Activated naive CD4-positive, alpha-beta T cell treated with Interleukin-2 at 50 U/mL for 16 hours (primary cell): ENCODE results near the gene ATP6V1D.
"Not testable (repeated sequence)": the region's sequence is repeated elsewhere in the genome, so short reads cannot be mapped to it uniquely, and the experiment has no call there.

Source experiments
- DNase-seq: peaks from one replicate; pipeline ENCODE4 v3.0.0-alpha.2; 2020

The ATP6V1D gene

GRCh38 chr14:67365476-67365875, 5.9 kb upstream of the ATP6V1D start:
- DNase-seq = no peak

GRCh38 chr14:67360470-67361206, 1.0 kb upstream of the ATP6V1D start:
- DNase-seq = peak; percentile 45

GRCh38 chr14:67358924-67359774, 455 bp downstream of the ATP6V1D start:
- no peak for DNase-seq

- DNase-seq = no peak
Observed at GRCh38 chr14:67357969-67358354, 1.6 kb downstream of the ATP6V1D start.

- no peak for DNase-seq
Observed at GRCh38 chr14:67357186-67357968, 2.2 kb downstream of the ATP6V1D start.

- no peak for DNase-seq
Observed at GRCh38 chr14:67352055-67352454, 7.5 kb downstream of the ATP6V1D start.

GRCh38 chr14:67345583-67345982, 14.0 kb downstream of the ATP6V1D start:
- no peak for DNase-seq

GRCh38 chr14:67343601-67344230, 15.9 kb downstream of the ATP6V1D start:
- DNase-seq = no peak

- DNase-seq = not testable (repeated sequence)
Observed at GRCh38 chr14:67341231-67341630, 18.4 kb downstream of the ATP6V1D start.

GRCh38 chr14:67335781-67336180, 23.8 kb downstream of the ATP6V1D start:
- DNase-seq = no peak

GRCh38 chr14:67332468-67332867, 27.1 kb downstream of the ATP6V1D start:
- no peak for DNase-seq

GRCh38 chr14:67331368-67332125, 28.1 kb downstream of the ATP6V1D start:
- DNase-seq = no peak

- not testable (repeated sequence) for DNase-seq
Observed at GRCh38 chr14:67329666-67330065, 29.9 kb downstream of the ATP6V1D start.

GRCh38 chr14:67319142-67319541, 40.5 kb downstream of the ATP6V1D start:
- no peak for DNase-seq

GRCh38 chr14:67317822-67318221, 41.8 kb downstream of the ATP6V1D start:
- DNase-seq = no peak

GRCh38 chr14:67313153-67313552, 46.5 kb downstream of the ATP6V1D start:
- no peak for DNase-seq

- DNase-seq = no peak
Observed at GRCh38 chr14:67311868-67312267, 47.7 kb downstream of the ATP6V1D start.
